IMR-90 (cell line): ENCODE data around the gene NAA80. TPM values are rescaled to one million over a fixed set of nuclear protein-coding genes. Genes with fewer than 3 reads are reported as not detected.

Source experiments
- ATAC-seq: fragments of 200-7000 bp; cut with Tn5 transposase; 2 replicates; pipeline ENCODE4 v1.9.1; 2020; ENCODE audit warnings: low read depth, mild to moderate bottlenecking, moderate library complexity
- BruUV-seq: library from RNA; stranded (reverse); fragments of 400-500 nt; replicated peaks from 2 replicates; lab custom pipeline; 2021; lab: Mats Ljungman, UMichigan
- CTCF ChIA-PET: fragments of 300-600 bp; formaldehyde crosslinking; extraction: SDS; loops from one replicate; lab custom pipeline; 2021; ENCODE audit warnings: antibody characterized with exemption; lab: Yijun Ruan, JAX
- POLR2A ChIA-PET: fragments of 300-600 bp; sonication (Branson Sonifier 250); formaldehyde crosslinking; loops from one replicate; lab custom pipeline; 2022; ENCODE audit warnings: antibody characterized with exemption; ENCODE audit not compliant: unreplicated experiment; lab: Charles Lee
- DNase-seq: peaks from one replicate; pipeline ENCODE4 v3.0.0; 2013
- H2AFZ ChIP-seq: replicated peaks from 2 replicates; pipeline ENCODE3; 2013; ENCODE audit warnings: low read length, mild to moderate bottlenecking; ENCODE audit not compliant: poor library complexity
- H2AK5ac ChIP-seq: 2 replicates; pipeline ENCODE4 v1.6.1; 2013; ENCODE audit warnings: low read depth, low read length, inconsistent platforms
- H2AK9ac ChIP-seq: replicated peaks from 2 replicates; pipeline ENCODE3; 2013; ENCODE audit warnings: mild to moderate bottlenecking, low read depth, low read length, moderate library complexity; ENCODE audit not compliant: poor library complexity
- H2BK120ac ChIP-seq: 2 replicates; pipeline ENCODE4 v1.6.1; 2013; ENCODE audit warnings: low read depth, low read length, inconsistent platforms
- H2BK15ac ChIP-seq: 3 replicates; pipeline ENCODE4 v1.6.1; 2013; ENCODE audit warnings: low read depth, low read length, inconsistent platforms
- H2BK20ac ChIP-seq: 2 replicates; pipeline ENCODE4 v1.6.1; 2013; ENCODE audit warnings: low read depth, mild to moderate bottlenecking, inconsistent platforms, low read length, moderate library complexity
- H2BK5ac ChIP-seq: 2 replicates; pipeline ENCODE4 v1.6.1; 2013; ENCODE audit warnings: mild to moderate bottlenecking, low read depth, low read length, inconsistent platforms; ENCODE audit not compliant: poor library complexity, severe bottlenecking
- H3K14ac ChIP-seq: replicated peaks from 2 replicates; pipeline ENCODE4 v1.6.1; 2013; ENCODE audit warnings: low read depth, low read length, inconsistent platforms
- H3K18ac ChIP-seq: 2 replicates; pipeline ENCODE4 v1.6.1; 2013; ENCODE audit warnings: low read depth, low read length, control low read depth
- H3K23ac ChIP-seq: 2 replicates; pipeline ENCODE4 v1.6.1; 2013; ENCODE audit warnings: low read depth, low read length, inconsistent platforms
- H3K27ac ChIP-seq: 2 replicates; pipeline ENCODE4 v1.5.1; 2013; ENCODE audit warnings: mild to moderate bottlenecking, control low read depth, low read length; ENCODE audit not compliant: insufficient read depth
- H3K27me3 ChIP-seq: 2 replicates; pipeline ENCODE4 v1.6.1; 2013; ENCODE audit warnings: low read length; ENCODE audit not compliant: control insufficient read depth, insufficient read depth
- H3K36me3 ChIP-seq: 2 replicates; pipeline ENCODE4 v1.6.1; 2013; ENCODE audit warnings: low read length, mixed read lengths; ENCODE audit not compliant: control insufficient read depth, insufficient read depth
- H3K4ac ChIP-seq: 2 replicates; pipeline ENCODE4 v1.6.1; 2013; ENCODE audit warnings: low read depth, low read length, inconsistent platforms
- H3K4me1 ChIP-seq: 2 replicates; pipeline ENCODE4 v1.6.1; 2013; ENCODE audit warnings: low read length, mixed read lengths; ENCODE audit not compliant: control insufficient read depth, insufficient read depth
- H3K4me2 ChIP-seq: 2 replicates; pipeline ENCODE4 v1.6.1; 2013; ENCODE audit warnings: low read depth, mild to moderate bottlenecking, control low read depth, low read length, moderate library complexity
- H3K4me3 ChIP-seq: 2 replicates; pipeline ENCODE4 v1.5.1; 2013; ENCODE audit warnings: low read depth, mild to moderate bottlenecking, control low read depth, low read length, moderate library complexity; ENCODE audit not compliant: insufficient read depth
- H3K56ac ChIP-seq: 2 replicates; pipeline ENCODE4 v1.6.1; 2013; ENCODE audit warnings: low read length, inconsistent platforms; ENCODE audit not compliant: insufficient read depth; ENCODE audit errors: extremely low read depth
- H3K79me1 ChIP-seq, 2 experiments: 2 replicates each; pipeline ENCODE4 v1.6.1; 2013; ENCODE audit warnings: low read length in 2 of 2, inconsistent platforms in 1 of 2, low read depth in 1 of 2
- H3K9ac ChIP-seq: 2 replicates; pipeline ENCODE4 v1.6.1; 2013; ENCODE audit warnings: low read depth, low read length, control low read depth
- H3K9me1 ChIP-seq: 2 replicates; pipeline ENCODE4 v1.6.1; 2013; ENCODE audit warnings: low read length, inconsistent platforms; ENCODE audit not compliant: insufficient read depth
- H3K9me3 ChIP-seq: 2 replicates; pipeline ENCODE4 v1.6.1; 2013; ENCODE audit warnings: low read length; ENCODE audit not compliant: control insufficient read depth, insufficient read depth
- H4K20me1 ChIP-seq: 2 replicates; pipeline ENCODE4 v1.6.1; 2013; ENCODE audit warnings: low read length, inconsistent platforms; ENCODE audit not compliant: insufficient read depth
- H4K5ac ChIP-seq: 2 replicates; pipeline ENCODE4 v1.6.1; 2013; ENCODE audit warnings: mild to moderate bottlenecking, low read depth, low read length, control low read depth
- H4K8ac ChIP-seq, 2 experiments: 2 replicates each; pipeline ENCODE4 v1.6.1; 2013; ENCODE audit warnings: low read depth in 2 of 2, low read length in 2 of 2, control low read depth in 1 of 2, inconsistent platforms in 1 of 2
- H4K91ac ChIP-seq: 2 replicates; pipeline ENCODE4 v1.6.1; 2013; ENCODE audit warnings: low read depth, low read length, inconsistent platforms; ENCODE audit not compliant: insufficient read depth
- BHLHE40 ChIP-seq: fragments of 150-350 bp; IDR thresholded peaks from 2 replicates; pipeline ENCODE4 v1.6.1; 2016; ENCODE audit warnings: mild to moderate bottlenecking, low read depth, low read length
- CEBPB ChIP-seq: IDR thresholded peaks from 2 replicates; pipeline ENCODE4 v1.6.1; 2012; ENCODE audit warnings: low read depth, low read length, improper control_type of control experiment
- MAZ ChIP-seq: IDR thresholded peaks from 2 replicates; pipeline ENCODE4 v1.6.1; 2012; ENCODE audit warnings: low read depth, mild to moderate bottlenecking, low read length, improper control_type of control experiment, moderate library complexity, borderline replicate concordance
- MXI1 ChIP-seq: IDR thresholded peaks from 2 replicates; pipeline ENCODE4 v1.6.1; 2012; ENCODE audit warnings: low read depth, mild to moderate bottlenecking, low read length, moderate library complexity, borderline replicate concordance
- NFE2L2 ChIP-seq: fragments of 150-350 bp; IDR thresholded peaks from 2 replicates; pipeline ENCODE4 v1.6.1; 2016; ENCODE audit warnings: low read depth, mild to moderate bottlenecking, low read length
- POLR2A ChIP-seq: IDR thresholded peaks from 2 replicates; pipeline ENCODE4 v1.6.1; 2012; ENCODE audit warnings: mild to moderate bottlenecking, low read depth, low read length
- RAD21 ChIP-seq: IDR thresholded peaks from 2 replicates; pipeline ENCODE4 v1.6.1; 2012; ENCODE audit warnings: low read length, improper control_type of control experiment
- RCOR1 ChIP-seq: IDR thresholded peaks from 2 replicates; pipeline ENCODE4 v1.6.1; 2012; ENCODE audit warnings: mild to moderate bottlenecking, low read length, improper control_type of control experiment; ENCODE audit not compliant: insufficient replicate concordance
- RFX5 ChIP-seq: IDR thresholded peaks from 2 replicates; pipeline ENCODE4 v1.8.0; 2012; ENCODE audit warnings: low read depth, mild to moderate bottlenecking, low read length, moderate library complexity
- WGBS, 2 experiments: methylation state at CpG; one replicate each; pipeline versions ENCODE4 v1.1.5 to v1.1.7; 2013; ENCODE audit warnings: missing lambda C conversion rate in 2 of 2; ENCODE audit not compliant: insufficient read length in 1 of 2; ENCODE audit errors: extremely low coverage in 2 of 2; 5-methylcytosine and 5-hydroxymethylcytosine counted together
- dilution Hi-C: fragments of 300-500 bp; cut with HindIII; formaldehyde crosslinking; loops from one replicate; pipeline ENCODE4 v1.14.3; 2018; ENCODE audit warnings: low sequenced_read_pairs; ENCODE audit not compliant: unreplicated experiment
- in situ Hi-C: fragments of 300-500 bp; cut with MboI; formaldehyde crosslinking; loops from 3 replicates; pipeline ENCODE4 v1.14.3; 2019; ENCODE audit warnings: low sequenced_read_pairs, inconsistent platforms, mixed read lengths
- intact Hi-C: fragments of 100-400 bp; cut with micrococcal nuclease; formaldehyde crosslinking; loops from 2 replicates; pipeline ENCODE4 v1.10.0; 2022
- polyA plus RNA-seq, 3 experiments: library from polyadenylated mRNA; depleted of rRNA; stranded (reverse); fragments of >200 nt; gene quantifications; 2 replicates each; pipeline ENCODE4 v1.2.3, GENCODE V29; 2012; ENCODE audit warnings: low replicate concordance in 1 of 3
- total RNA-seq: library from RNA; depleted of rRNA; stranded (reverse); fragments of >200 nt; gene quantifications from 2 replicates; pipeline ENCODE4 v1.2.3, GENCODE V29; 2012
- TF ChIP-seq, protein P1 (sequence below): fragments of 150-350 bp; IDR thresholded peaks from 2 replicates; pipeline ENCODE4 v1.6.1; 2016; ENCODE audit warnings: low read depth, mild to moderate bottlenecking, low read length, moderate library complexity, borderline replicate concordance
- TF ChIP-seq, protein P2 (sequence below): conservative IDR thresholded peaks from 2 replicates; pipeline ENCODE4 v1.5.1; 2012; ENCODE audit warnings: mild to moderate bottlenecking, low read depth, low read length, improper control_type of control experiment
- TF ChIP-seq, protein P3 (sequence below): fragments of 150-350 bp; IDR thresholded peaks from 2 replicates; pipeline ENCODE4 v1.6.1; 2017; ENCODE audit warnings: mild to moderate bottlenecking, antibody characterized with exemption, low read length, low read depth

The NAA80 gene
- total and polyA plus RNA-seq, 2 of the 4 experiments (the other 2 are of a cell fraction), result 5.0 to 14.4 TPM

DNA sequence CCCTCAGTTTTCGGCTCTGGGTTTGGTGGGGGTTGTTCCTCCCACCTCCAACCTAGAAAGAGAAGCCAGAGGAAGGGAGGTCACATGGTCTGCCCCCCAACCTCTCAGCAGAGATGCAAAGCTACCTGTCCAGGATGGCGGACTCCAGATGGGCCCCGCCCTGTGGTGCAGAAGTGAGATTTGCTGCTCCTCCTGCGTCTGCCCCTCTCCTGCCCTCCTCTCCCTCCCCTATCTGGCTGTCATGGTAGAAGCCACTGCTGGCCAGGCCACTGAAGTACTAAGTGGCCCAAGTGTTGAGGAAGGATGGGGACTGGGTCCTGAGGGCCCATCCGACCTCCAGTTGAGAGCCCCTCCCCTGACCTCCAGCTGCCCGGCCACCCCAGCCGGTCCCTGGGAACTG, 32.4 kb downstream of the NAA80 start:
- intact Hi-C loops (no loop called here), dilution Hi-C loops (no loop called here), in situ Hi-C loops (no loop called here)
- Histone ChIP-seq H3K9me1 (peaks cover 48% of the 10 kb centered on the region), H4K20me1 (no peaks in the 10 kb centered on the region), H3K4ac (peak overlapping the region; percentile 100), H3K27ac (peak overlapping the region; percentile 60), H4K8ac (peak overlapping the region; percentile 94 to 99), H3K79me1 (peaks cover 3 to 59% of the 10 kb centered on the region in 2 experiments; a peak in 3 of 4 replicates), H2BK5ac (peak overlapping the region; percentile 33), H4K91ac (peak overlapping the region; percentile 99), H3K23ac (peak overlapping the region; percentile 52; the same call in 1 of the 2 replicates), H3K56ac (peak overlapping the region; percentile 47; the same call in 1 of the 2 replicates), H2BK120ac (peak overlapping the region; percentile 97), H2BK15ac (peak overlapping the region; percentile 97; the same call in 2 of the 3 replicates), H3K36me3 (peaks cover 2% of the 10 kb centered on the region; the same call in 1 of the 2 replicates), H3K9ac (peak overlapping the region; percentile 61), H3K27me3 (no peaks in the 10 kb centered on the region), H3K9me3 (no peaks in the 10 kb centered on the region), H2AK5ac (peak overlapping the region; percentile 100), H2AK9ac (peak overlapping the region; percentile 97), H3K4me2 (peak overlapping the region; percentile 63), H2BK20ac (peak overlapping the region; percentile 96; the same call in 1 of the 2 replicates), H3K4me1 (peaks cover 65% of the 10 kb centered on the region), H3K4me3 (peak overlapping the region; percentile 53), H4K5ac (peak overlapping the region; percentile 47), H3K14ac (peak overlapping the region; percentile 93), H2AFZ (peak overlapping the region; percentile 90), H3K18ac (peak overlapping the region; percentile 15)
- ChIA-PET POLR2A (no interaction called here), CTCF (interaction anchor here (0.5 to 1.6 kb wide), 2 partner anchors 29 to 39 kb away, joined by 3 to 5 read pairs; no protein-coding TSS in a partner anchor)
- ATAC-seq (no peak), DNase-seq (no peak)
- WGBS, 2 experiments, result no CpG with 5 or more reads among the region's 7 CpGs
- no TSS peak for BruUV-seq
- TF ChIP-seq MAZ, result no peak
- no peak for TF ChIP-seq POLR2A
- TF ChIP-seq MXI1, result no peak
- TF ChIP-seq RFX5, result no peak
- TF ChIP-seq, protein P1, sequence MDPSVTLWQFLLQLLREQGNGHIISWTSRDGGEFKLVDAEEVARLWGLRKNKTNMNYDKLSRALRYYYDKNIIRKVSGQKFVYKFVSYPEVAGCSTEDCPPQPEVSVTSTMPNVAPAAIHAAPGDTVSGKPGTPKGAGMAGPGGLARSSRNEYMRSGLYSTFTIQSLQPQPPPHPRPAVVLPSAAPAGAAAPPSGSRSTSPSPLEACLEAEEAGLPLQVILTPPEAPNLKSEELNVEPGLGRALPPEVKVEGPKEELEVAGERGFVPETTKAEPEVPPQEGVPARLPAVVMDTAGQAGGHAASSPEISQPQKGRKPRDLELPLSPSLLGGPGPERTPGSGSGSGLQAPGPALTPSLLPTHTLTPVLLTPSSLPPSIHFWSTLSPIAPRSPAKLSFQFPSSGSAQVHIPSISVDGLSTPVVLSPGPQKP, result no peak
- no peak for TF ChIP-seq RCOR1
- TF ChIP-seq, protein P2, sequence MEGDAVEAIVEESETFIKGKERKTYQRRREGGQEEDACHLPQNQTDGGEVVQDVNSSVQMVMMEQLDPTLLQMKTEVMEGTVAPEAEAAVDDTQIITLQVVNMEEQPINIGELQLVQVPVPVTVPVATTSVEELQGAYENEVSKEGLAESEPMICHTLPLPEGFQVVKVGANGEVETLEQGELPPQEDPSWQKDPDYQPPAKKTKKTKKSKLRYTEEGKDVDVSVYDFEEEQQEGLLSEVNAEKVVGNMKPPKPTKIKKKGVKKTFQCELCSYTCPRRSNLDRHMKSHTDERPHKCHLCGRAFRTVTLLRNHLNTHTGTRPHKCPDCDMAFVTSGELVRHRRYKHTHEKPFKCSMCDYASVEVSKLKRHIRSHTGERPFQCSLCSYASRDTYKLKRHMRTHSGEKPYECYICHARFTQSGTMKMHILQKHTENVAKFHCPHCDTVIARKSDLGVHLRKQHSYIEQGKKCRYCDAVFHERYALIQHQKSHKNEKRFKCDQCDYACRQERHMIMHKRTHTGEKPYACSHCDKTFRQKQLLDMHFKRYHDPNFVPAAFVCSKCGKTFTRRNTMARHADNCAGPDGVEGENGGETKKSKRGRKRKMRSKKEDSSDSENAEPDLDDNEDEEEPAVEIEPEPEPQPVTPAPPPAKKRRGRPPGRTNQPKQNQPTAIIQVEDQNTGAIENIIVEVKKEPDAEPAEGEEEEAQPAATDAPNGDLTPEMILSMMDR, result no peak
- TF ChIP-seq, protein P3, sequence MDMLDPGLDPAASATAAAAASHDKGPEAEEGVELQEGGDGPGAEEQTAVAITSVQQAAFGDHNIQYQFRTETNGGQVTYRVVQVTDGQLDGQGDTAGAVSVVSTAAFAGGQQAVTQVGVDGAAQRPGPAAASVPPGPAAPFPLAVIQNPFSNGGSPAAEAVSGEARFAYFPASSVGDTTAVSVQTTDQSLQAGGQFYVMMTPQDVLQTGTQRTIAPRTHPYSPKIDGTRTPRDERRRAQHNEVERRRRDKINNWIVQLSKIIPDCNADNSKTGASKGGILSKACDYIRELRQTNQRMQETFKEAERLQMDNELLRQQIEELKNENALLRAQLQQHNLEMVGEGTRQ, result no peak
- TF ChIP-seq NFE2L2, result no peak
- TF ChIP-seq BHLHE40, result no peak
- TF ChIP-seq CEBPB, result no peak
- no peak for TF ChIP-seq RAD21
